Activated naive CD4-positive, alpha-beta T cell treated with anti-CD3 and anti-CD28 coated beads, Interleukin-2, amount 50 U/mL, for 72 hours (primary cell): ENCODE measurements around the gene INPP4B. TPM values are rescaled to one million over a fixed set of nuclear protein-coding genes. Genes with fewer than 3 reads are reported as not detected.
"Not testable (repeated sequence)": the region's sequence is repeated elsewhere in the genome, so short reads cannot be mapped to it uniquely, and the experiment has no call there.

Experiments used
- ATAC-seq, 2 donors: fragments of 150-1000 bp; cut with Tn5 transposase; 2 replicates each; pipeline ENCODE4 v1.10.0; 2021; ENCODE audit warnings: mild to moderate bottlenecking in 2 of 2, moderate library complexity in 2 of 2
- DNase-seq, 2 donors: peaks; one replicate each; pipeline ENCODE4 v3.0.0; 2021 to 2022; ENCODE audit warnings: low spot score in 2 of 2
- H3K27ac Mint-ChIP-seq, 2 donors: one replicate each; pipeline ENCODE4 v1.8.0; 2022; ENCODE audit warnings: mild to moderate bottlenecking in 2 of 2, mixed read lengths in 2 of 2
- H3K36me3 Mint-ChIP-seq, 2 donors: one replicate each; pipeline ENCODE4 v1.8.0; 2022; ENCODE audit warnings: mixed read lengths in 2 of 2
- H3K9me3 Mint-ChIP-seq, 2 donors: one replicate each; pipeline ENCODE4 v1.8.0; 2022; ENCODE audit warnings: mixed read lengths in 2 of 2
- total RNA-seq, 2 donors: library from RNA; stranded (reverse); gene quantifications; one replicate each; pipeline ENCODE4 v1.2.3, GENCODE V29; 2022

Gene INPP4B
- total RNA-seq, 2 donors from 2014 or later: 63.9 to 81.3 TPM

DNA sequence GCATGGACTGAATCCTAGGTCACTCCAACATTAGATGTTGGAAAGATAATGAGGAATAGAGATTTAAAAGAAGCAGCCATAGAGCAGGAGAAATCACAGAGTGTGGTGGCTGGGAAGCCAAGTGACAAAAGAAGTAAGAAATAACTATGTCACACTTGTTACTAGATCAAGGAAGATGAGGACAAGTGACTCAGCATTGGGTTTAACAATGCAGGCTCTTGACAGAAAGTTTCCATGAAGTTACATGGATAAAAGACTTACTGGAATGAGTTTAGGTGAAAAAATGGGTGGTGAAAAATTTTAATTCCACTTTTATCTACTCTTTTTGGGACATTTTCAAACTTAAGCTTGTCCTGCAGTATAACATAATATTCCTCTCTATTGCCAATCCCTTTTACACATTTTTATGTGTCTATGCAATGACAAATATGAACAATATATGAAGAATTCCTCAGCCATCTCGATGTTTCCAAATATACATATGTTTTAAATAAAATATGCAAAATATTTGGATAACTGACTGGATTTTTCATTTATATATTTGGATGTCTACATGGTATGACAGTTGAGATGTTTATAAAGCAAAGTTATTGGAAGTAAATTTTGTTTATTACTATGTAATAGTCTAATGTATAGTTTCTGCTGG is 747.1 kb downstream of the INPP4B start:
- Mint-ChIP-seq H3K9me3 (no peaks in the 10 kb centered on the region), H3K27ac (peak overlapping the region in 1 of 2 donors; percentile 1), H3K36me3 (peaks cover 32 to 42% of the 10 kb centered on the region in 2 donors)
- DNase-seq (no peak), ATAC-seq (no peak)

- no peak for ATAC-seq
Measured at GRCh38 chr4:142098380-142098779, 747.7 kb downstream of the INPP4B start.

GRCh38 chr4:142097015-142097414 is 749.1 kb downstream of the INPP4B start:
- Mint-ChIP-seq H3K27ac (no peak overlapping the region), H3K9me3 (no peaks in the 10 kb centered on the region), H3K36me3 (peaks cover 33 to 44% of the 10 kb centered on the region in 2 donors)
- ATAC-seq (no peak), DNase-seq (no peak)

More at GRCh38 chr4:142098380-142098779, 747.7 kb downstream of the INPP4B start:
- Mint-ChIP-seq H3K9me3 (no peaks in the 10 kb centered on the region), H3K27ac (peak overlapping the region in 1 of 2 donors; percentile 1), H3K36me3 (peaks cover 33 to 44% of the 10 kb centered on the region in 2 donors)
- no peak for DNase-seq

DNA sequence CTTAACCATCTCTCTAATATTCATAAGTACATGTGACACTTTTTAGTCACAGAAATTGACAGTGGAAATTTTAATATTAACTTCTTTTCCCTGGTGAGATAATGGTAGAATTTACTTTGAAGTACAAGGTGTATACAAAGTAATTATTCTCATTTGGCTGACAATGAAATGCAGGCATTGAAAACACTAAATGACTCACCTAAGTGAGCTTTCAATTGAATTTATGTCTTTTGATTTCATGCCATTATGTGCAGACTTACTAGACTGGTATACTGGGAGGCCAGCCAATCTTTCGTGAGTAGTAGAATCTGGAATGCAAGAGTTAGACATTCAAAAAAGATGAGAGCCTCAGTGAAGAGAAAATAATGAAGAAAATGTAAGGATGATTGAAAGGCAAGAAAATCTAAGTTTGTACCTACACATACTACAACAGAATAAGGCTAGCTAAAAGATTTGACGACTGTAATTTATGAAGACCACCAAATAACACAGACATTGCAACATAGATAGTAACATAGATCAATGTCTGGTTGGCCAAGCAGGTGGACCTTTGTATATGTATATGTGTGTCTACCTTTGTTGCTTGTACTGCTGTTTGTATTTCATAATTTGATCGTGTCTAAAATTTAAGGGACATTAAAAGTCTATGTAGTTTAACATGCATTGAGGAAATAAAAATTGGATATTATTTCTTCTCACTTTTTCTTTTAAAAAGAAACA is 750.1 kb downstream of the INPP4B start:
- Mint-ChIP-seq H3K36me3 (peaks cover 33 to 44% of the 10 kb centered on the region in 2 donors), H3K9me3 (no peaks in the 10 kb centered on the region), H3K27ac (no peak overlapping the region)
- DNase-seq (no peak), ATAC-seq (no peak)

DNA sequence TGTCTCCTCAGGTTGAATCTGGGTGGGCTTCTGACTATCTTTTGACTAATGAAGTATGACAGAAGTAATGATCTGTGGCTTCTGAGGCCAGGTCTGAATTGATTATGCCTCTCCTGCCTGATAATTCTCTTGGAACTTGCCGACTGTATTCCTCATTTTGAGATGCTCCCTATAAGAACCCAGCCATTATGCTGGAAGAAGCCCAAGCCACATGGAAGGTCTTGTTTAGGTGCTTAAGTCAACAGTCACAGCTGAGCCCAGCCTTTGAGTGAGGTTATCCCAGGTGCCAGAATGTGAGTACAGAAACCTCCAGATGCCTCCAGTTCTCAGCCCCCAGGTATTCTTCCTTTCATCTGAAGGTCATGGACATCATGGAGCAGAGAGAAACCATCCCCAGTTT is 753.2 kb downstream of the INPP4B start:
- H3K9me3 Mint-ChIP-seq: no peaks in the 10 kb centered on the region
- no peak for DNase-seq
- peaks cover 22 to 27% of the 10 kb centered on the region in 2 donors for H3K36me3 Mint-ChIP-seq
- H3K27ac Mint-ChIP-seq: peak overlapping the region in 1 of 2 donors; percentile 79
- no peak for ATAC-seq

GRCh38 chr4:142091691-142092182 is 754.4 kb downstream of the INPP4B start:
- H3K36me3 Mint-ChIP-seq: peaks cover 27 to 29% of the 10 kb centered on the region in 2 donors

GRCh38 chr4:142091085-142091513 is 755.0 kb downstream of the INPP4B start:
- DNase-seq (no peak), ATAC-seq (no peak)
- H3K27ac Mint-ChIP-seq: no peak overlapping the region
- peaks cover 27 to 29% of the 10 kb centered on the region in 2 donors for H3K36me3 Mint-ChIP-seq
- H3K9me3 Mint-ChIP-seq: no peaks in the 10 kb centered on the region

More at GRCh38 chr4:142091691-142092182, 754.4 kb downstream of the INPP4B start:
- Mint-ChIP-seq H3K27ac (peak overlapping the region in 1 of 2 donors; percentile 38), H3K9me3 (no peaks in the 10 kb centered on the region)
- ATAC-seq (no peak), DNase-seq (no peak)

DNA sequence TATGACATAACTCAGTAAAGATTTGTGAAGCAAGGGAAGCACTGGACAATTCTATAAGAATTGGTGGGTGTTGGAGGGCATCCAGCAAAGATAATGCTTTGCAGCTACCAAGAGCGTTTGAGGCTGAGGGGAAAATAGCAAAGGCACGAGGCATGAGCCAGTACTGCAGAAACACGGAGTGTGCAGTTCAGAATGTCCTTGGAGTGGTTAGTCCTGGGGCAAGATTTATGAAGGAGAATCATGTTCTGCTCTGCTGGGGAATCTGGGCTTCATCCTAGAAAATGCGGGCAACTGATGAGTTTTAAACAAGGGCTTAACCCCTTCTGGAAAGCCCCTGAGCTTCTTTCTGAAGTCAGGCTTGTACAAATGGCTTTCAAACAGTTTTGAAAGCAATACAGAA is 757.2 kb downstream of the INPP4B start:
- H3K27ac Mint-ChIP-seq: peak overlapping the region in 1 of 2 donors; percentile 32
- H3K9me3 Mint-ChIP-seq: no peaks in the 10 kb centered on the region
- DNase-seq (no peak), ATAC-seq (no peak)
- peaks cover 11 to 15% of the 10 kb centered on the region in 2 donors for H3K36me3 Mint-ChIP-seq

- ATAC-seq (no peak), DNase-seq (no peak)
- H3K9me3 Mint-ChIP-seq: no peaks in the 10 kb centered on the region
- H3K36me3 Mint-ChIP-seq: peaks cover 14 to 15% of the 10 kb centered on the region in 2 donors
- peak overlapping the region in 1 of 2 donors; percentile 87 for H3K27ac Mint-ChIP-seq
Measured at GRCh38 chr4:142085513-142086292, 760.4 kb downstream of the INPP4B start.

DNA sequence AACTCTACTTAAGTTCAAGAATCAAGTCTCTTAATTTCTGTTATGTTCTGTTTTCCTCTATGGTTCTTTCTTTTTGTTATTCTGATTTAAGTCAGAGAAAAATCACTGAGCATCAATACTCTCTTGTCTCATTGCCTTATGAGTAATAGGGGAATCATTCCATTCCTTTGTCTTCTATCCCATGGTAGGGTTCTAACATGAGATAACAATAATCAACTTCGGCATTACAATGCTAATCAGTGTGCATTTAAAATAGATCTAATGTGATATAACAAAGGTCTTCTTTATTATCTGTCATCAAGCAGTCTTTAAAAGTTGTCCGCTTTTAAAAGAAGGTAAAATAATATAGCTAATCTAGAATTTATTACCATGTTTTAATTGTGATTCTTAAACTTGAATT is 762.8 kb downstream of the INPP4B start:
- Mint-ChIP-seq H3K27ac (no peak overlapping the region), H3K9me3 (no peaks in the 10 kb centered on the region), H3K36me3 (peaks cover 15 to 17% of the 10 kb centered on the region in 2 donors)
- no peak for ATAC-seq
- DNase-seq: no peak

DNA sequence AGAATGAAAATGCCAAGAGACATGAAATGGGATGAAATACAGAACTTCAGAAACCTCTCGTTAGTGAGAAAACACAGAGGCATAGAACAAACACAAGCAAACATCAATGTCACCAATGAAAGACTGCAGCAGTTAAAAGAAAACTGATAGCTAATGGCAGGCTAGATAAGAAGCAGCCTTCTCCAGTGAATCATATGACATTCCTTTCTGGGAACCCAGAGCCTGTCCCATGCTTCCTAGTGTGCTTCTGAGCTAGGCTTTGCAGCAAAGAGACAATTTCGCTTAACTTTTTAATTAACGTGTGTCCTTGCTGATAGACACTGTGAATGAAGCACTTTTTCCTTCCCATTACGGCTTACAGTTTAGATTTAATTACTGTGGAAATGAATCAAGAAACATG is 765.1 kb downstream of the INPP4B start:
- H3K36me3 Mint-ChIP-seq: peaks cover 8 to 13% of the 10 kb centered on the region in 2 donors
- no peak for ATAC-seq
- no peak overlapping the region for H3K27ac Mint-ChIP-seq
- H3K9me3 Mint-ChIP-seq: no peaks in the 10 kb centered on the region
- no peak for DNase-seq

DNA sequence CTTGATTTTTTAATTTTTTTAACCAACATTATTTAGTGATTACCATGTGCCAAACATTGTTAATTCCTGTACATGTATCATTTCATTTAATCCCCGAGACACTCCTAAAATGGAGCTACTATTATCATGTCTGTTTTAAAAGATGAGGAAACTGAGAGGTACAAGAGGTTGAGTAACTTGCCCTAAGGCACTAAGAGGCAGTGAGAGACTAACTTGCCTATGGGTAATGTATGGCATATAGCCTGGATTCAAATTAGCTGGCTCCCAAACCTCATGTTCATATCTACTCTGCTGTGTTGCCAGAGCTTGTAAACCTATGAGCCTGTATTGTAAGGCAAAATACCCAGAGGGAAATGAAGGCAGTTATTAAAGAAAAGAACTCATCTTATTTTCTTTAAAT is 766.1 kb downstream of the INPP4B start:
- ATAC-seq (no peak), DNase-seq (no peak)
- H3K9me3 Mint-ChIP-seq: no peaks in the 10 kb centered on the region
- H3K36me3 Mint-ChIP-seq: peaks cover 9 to 19% of the 10 kb centered on the region in 2 donors
- no peak overlapping the region for H3K27ac Mint-ChIP-seq

DNA sequence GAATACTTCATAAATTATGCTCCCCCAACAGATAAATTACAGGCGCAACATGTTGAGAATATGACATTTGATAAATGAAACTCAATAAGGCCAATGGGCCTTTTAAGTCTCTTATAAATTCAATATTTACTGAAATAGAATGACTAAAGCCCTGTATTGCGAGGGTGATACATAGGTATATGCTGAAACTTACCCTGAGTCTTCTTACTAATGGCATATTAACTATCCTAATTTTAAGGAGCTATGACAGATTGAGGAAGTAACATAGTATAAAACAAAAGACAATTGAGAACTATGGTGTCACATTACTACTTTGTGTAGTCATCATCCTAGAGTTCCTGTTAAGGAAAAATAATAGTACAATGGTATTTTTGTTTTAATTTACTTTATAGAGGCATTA is 769.1 kb downstream of the INPP4B start:
- H3K9me3 Mint-ChIP-seq: no peaks in the 10 kb centered on the region
- ATAC-seq: no peak
- H3K27ac Mint-ChIP-seq: no peak overlapping the region
- peaks cover 22 to 39% of the 10 kb centered on the region in 2 donors for H3K36me3 Mint-ChIP-seq
- no peak for DNase-seq

GRCh38 chr4:142068304-142068703 is 777.8 kb downstream of the INPP4B start:
- peaks cover 10 to 24% of the 10 kb centered on the region in 2 donors for H3K9me3 Mint-ChIP-seq
- peaks cover 51% of the 10 kb centered on the region in 2 donors for H3K36me3 Mint-ChIP-seq
- DNase-seq, ATAC-seq, H3K27ac Mint-ChIP-seq: not testable (repeated sequence)

DNA sequence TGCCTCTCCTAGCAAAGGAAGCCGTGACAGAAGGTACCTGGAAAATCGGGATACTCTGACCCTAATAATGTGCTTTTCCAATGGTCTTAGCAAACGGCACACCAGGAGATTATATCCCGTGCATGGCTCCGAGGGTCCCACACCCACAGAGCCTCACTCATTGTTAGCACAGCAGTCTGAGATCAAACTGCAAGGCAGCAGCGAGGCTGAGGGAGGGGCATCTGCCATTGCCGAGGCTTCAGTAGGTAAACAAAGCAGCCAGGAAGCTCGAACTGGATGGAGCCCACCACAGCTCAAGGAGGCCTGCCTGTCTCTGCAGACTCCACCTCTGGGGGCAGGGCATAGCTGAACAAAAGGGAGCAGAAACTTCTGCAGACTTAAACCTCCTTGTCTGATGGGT is 779.5 kb downstream of the INPP4B start:
- H3K36me3 Mint-ChIP-seq: peaks cover 50 to 56% of the 10 kb centered on the region in 2 donors
- not testable (repeated sequence) for H3K27ac Mint-ChIP-seq

DNA sequence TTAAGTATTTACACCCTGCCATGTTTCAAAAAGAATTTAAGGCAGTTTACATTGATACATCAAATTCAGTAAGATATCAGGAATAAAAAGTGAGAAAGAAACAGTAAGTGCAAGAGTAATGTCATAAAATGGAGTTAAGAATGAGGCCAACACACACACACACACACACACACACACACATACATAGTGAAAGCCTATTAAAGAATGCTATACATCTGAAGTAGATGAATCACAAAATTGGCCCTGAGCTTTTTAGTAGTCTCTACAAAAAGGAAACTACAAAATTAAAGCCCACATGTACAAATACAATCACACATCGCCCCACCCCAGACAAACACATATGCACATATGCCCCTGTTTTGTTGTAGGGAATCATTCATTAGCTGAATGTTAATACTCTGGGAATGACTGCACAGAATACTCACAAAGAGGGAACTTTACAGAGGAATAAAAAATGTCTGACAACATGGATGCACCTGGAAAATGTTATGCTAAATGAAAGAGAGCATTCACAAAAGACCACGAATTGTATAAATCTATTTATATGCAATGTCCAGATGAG is 780.9 kb downstream of the INPP4B start:
- H3K36me3 Mint-ChIP-seq: peaks cover 45 to 48% of the 10 kb centered on the region in 2 donors
- ATAC-seq (no peak), DNase-seq (no peak)
- peaks cover 10 to 18% of the 10 kb centered on the region in 2 donors for H3K9me3 Mint-ChIP-seq
- H3K27ac Mint-ChIP-seq: no peak overlapping the region

More for the DNA sequence above, 779.5 kb downstream of the INPP4B start:
- ATAC-seq, DNase-seq: not testable (repeated sequence)
- peaks cover 10 to 24% of the 10 kb centered on the region in 2 donors for H3K9me3 Mint-ChIP-seq
